PC-3 (cell line): ENCODE measurements around the gene LAMB4. TPM values are rescaled to one million over a fixed set of nuclear protein-coding genes. Genes with fewer than 3 reads are reported as not detected.

Source experiments
- ATAC-seq: fragments of 200-7000 bp; cut with Tn5 transposase; 2 replicates; pipeline ENCODE4 v1.9.1; 2020; ENCODE audit warnings: mild to moderate bottlenecking, moderate library complexity
- BruUV-seq: library from RNA; stranded (reverse); fragments of 400-500 nt; replicated peaks from 2 replicates; lab custom pipeline; 2021; lab: Mats Ljungman, UMichigan
- CTCF ChIA-PET: fragments of 300-600 bp; sonication (Branson Sonifier 250); formaldehyde crosslinking; loops from one replicate; lab custom pipeline; 2022; ENCODE audit warnings: antibody characterized with exemption; lab: Charles Lee
- POLR2A ChIA-PET: fragments of 300-600 bp; sonication (Branson Sonifier 250); formaldehyde crosslinking; loops from one replicate; lab custom pipeline; 2022; ENCODE audit warnings: antibody characterized with exemption; ENCODE audit not compliant: unreplicated experiment; lab: Charles Lee
- DNase-seq: peaks from one replicate; pipeline ENCODE4 v3.0.0-alpha.2; 2015
- H2AFZ ChIP-seq: fragments of 300-600 bp; sonication (generic); 2 replicates; pipeline ENCODE4 v1.6.0; 2016; ENCODE audit warnings: antibody characterized with exemption, low read length
- H3F3A ChIP-seq: fragments of 300-600 bp; sonication (generic); one replicate; pipeline ENCODE4 v1.6.0; 2017; ENCODE audit warnings: antibody characterized with exemption, low read length, control low read depth, mild to moderate bottlenecking; ENCODE audit not compliant: unreplicated experiment
- H3K27ac ChIP-seq: fragments of 300-600 bp; sonication (generic); 2 replicates; pipeline ENCODE4 v1.5.1; 2016; ENCODE audit warnings: mild to moderate bottlenecking, low read length
- H3K27me3 ChIP-seq: fragments of 300-600 bp; sonication (generic); 2 replicates; pipeline ENCODE4 v1.6.1; 2016; ENCODE audit warnings: low read length, mixed read lengths
- H3K36me3 ChIP-seq: fragments of 300-600 bp; sonication (generic); 2 replicates; pipeline ENCODE4 v1.6.1; 2016; ENCODE audit warnings: low read depth, mixed run types, low read length, mixed read lengths
- H3K4me1 ChIP-seq: fragments of 300-600 bp; sonication (generic); 2 replicates; pipeline ENCODE4 v1.5.1; 2016; ENCODE audit warnings: low read length; ENCODE audit not compliant: insufficient read depth
- H3K4me2 ChIP-seq: fragments of 300-600 bp; sonication (generic); 2 replicates; pipeline ENCODE4 v1.6.0; 2016; ENCODE audit warnings: low read length
- H3K4me3 ChIP-seq: fragments of 300-600 bp; sonication (generic); 2 replicates; pipeline ENCODE4 v1.5.1; 2016; ENCODE audit warnings: mild to moderate bottlenecking, low read length, mixed read lengths
- H3K79me2 ChIP-seq: fragments of 300-600 bp; sonication (generic); 2 replicates; pipeline ENCODE4 v1.6.1; 2017; ENCODE audit warnings: low read length, mixed read lengths
- H3K9ac ChIP-seq: fragments of 300-600 bp; sonication (generic); 2 replicates; pipeline ENCODE4 v1.6.0; 2016; ENCODE audit warnings: mild to moderate bottlenecking, low read length
- H3K9me2 ChIP-seq: fragments of 300-600 bp; sonication (generic); replicated peaks from 2 replicates; pipeline ENCODE4 v1.6.1; 2016; ENCODE audit warnings: mixed run types, low read length, mixed read lengths
- H3K9me3 ChIP-seq: fragments of 300-600 bp; sonication (generic); 2 replicates; pipeline ENCODE4 v1.6.1; 2016; ENCODE audit warnings: low read length, mixed read lengths
- H4K20me1 ChIP-seq: fragments of 300-600 bp; sonication (generic); 2 replicates; pipeline ENCODE4 v1.6.1; 2016; ENCODE audit warnings: low read length, mixed read lengths
- CTCF ChIP-seq: fragments of 300-600 bp; sonication (generic); conservative IDR thresholded peaks from 2 replicates; pipeline ENCODE4 v1.5.1; 2017; ENCODE audit warnings: antibody characterized with exemption, low read depth, mild to moderate bottlenecking, low read length
- EZH2 ChIP-seq: fragments of 300-600 bp; sonication (generic); IDR thresholded peaks from one replicate; pipeline ENCODE4 v1.6.1; 2017; ENCODE audit warnings: antibody characterized with exemption, mild to moderate bottlenecking, low read length; ENCODE audit not compliant: unreplicated experiment
- EZH2phosphoT487 ChIP-seq: fragments of 300-600 bp; sonication (generic); IDR thresholded peaks from 2 replicates; pipeline ENCODE4 v1.6.1; 2018; ENCODE audit warnings: mild to moderate bottlenecking, antibody characterized with exemption, low read length, borderline replicate concordance
- intact Hi-C: fragments of 100-400 bp; cut with micrococcal nuclease; formaldehyde crosslinking; loops from 2 replicates; pipeline ENCODE4 v1.9.0; 2023
- total RNA-seq: library from RNA; depleted of rRNA; stranded (reverse); fragments of >200 nt; gene quantifications from 2 replicates; pipeline ENCODE4 v1.2.3, GENCODE V29; 2014; rRNA removed

LAMB4 gene
- total RNA-seq, 1 experiment from 2014 or later, result 0.04 TPM

GRCh38 chr7:107975394-107976013 lies 154.7 kb downstream of the LAMB4 start:
- TF ChIP-seq EZH2, result no peak
- TF ChIP-seq CTCF, result no peak
- TF ChIP-seq EZH2phosphoT487, result no peak
- Histone ChIP-seq H4K20me1 (no peaks in the 10 kb centered on the region), H3K9me2 (no peaks in the 10 kb centered on the region), H3K4me1 (no peaks in the 10 kb centered on the region), H3K4me2 (no peak overlapping the region), H3F3A (no peaks in the 10 kb centered on the region), H2AFZ (no peak overlapping the region), H3K9ac (no peak overlapping the region), H3K36me3 (peaks cover 68% of the 10 kb centered on the region), H3K79me2 (no peaks in the 10 kb centered on the region), H3K27me3 (no peaks in the 10 kb centered on the region), H3K9me3 (no peaks in the 10 kb centered on the region), H3K27ac (no peak overlapping the region), H3K4me3 (no peak overlapping the region)
- intact Hi-C loops, result no loop called here
- no peak for ATAC-seq
- no peak for DNase-seq
- no TSS peak for BruUV-seq
- POLR2A ChIA-PET, result no interaction called here
- CTCF ChIA-PET, result interaction anchor here (0.5 kb wide), 1 partner anchor 483 kb away, joined by 5 read pairs; no protein-coding TSS in a partner anchor

- H3K79me2 ChIP-seq, result no peaks in the 10 kb centered on the region
- POLR2A ChIA-PET, result no interaction called here
- no peaks in the 10 kb centered on the region for H3K9me2 ChIP-seq
- no peaks in the 10 kb centered on the region for H3K9me3 ChIP-seq
- H3K27ac ChIP-seq, result no peak overlapping the region
- ATAC-seq (no peak), DNase-seq (no peak)
- no peaks in the 10 kb centered on the region for H4K20me1 ChIP-seq
- no peaks in the 10 kb centered on the region for H3F3A ChIP-seq
- TF ChIP-seq EZH2 (no peak), EZH2phosphoT487 (no peak), CTCF (no peak)
- no peak overlapping the region for H2AFZ ChIP-seq
- H3K9ac ChIP-seq, result no peak overlapping the region
- H3K36me3 ChIP-seq, result peaks cover 61% of the 10 kb centered on the region
- no peak overlapping the region for H3K4me3 ChIP-seq
- no peak overlapping the region for H3K4me2 ChIP-seq
- CTCF ChIA-PET, result no interaction called here
- intact Hi-C loops, result no loop called here
- H3K27me3 ChIP-seq, result no peaks in the 10 kb centered on the region
- H3K4me1 ChIP-seq, result no peaks in the 10 kb centered on the region
- no TSS peak for BruUV-seq
Observed at GRCh38 chr7:107973861-107974260, 156.3 kb downstream of the LAMB4 start.

Other genes starting within 250 kb of the LAMB4 start
- gene DLD, start 239.2 kb downstream of the LAMB4 start, total RNA-seq, result 53.6 and 64.0 TPM in 2 replicates
- 74.3 and 101 TPM in 2 replicates for gene LAMB1, start 127.2 kb downstream of the LAMB4 start, total RNA-seq